Mammary epithelial cell (primary cell): ENCODE data around the gene EPHA2.

Source experiments
- CTCF ChIP-seq, 2 donors: IDR thresholded peaks in 1 of 2; conservative IDR thresholded peaks in 1 of 2; 2 replicates each; pipeline ENCODE4 v1.5.1; 2011 to 2012; ENCODE audit warnings: inconsistent platforms in 2 of 2, low read length in 2 of 2, mild to moderate bottlenecking in 2 of 2, control low read depth in 1 of 2, low read depth in 1 of 2; ENCODE audit not compliant: insufficient read depth in 1 of 2; ENCODE audit errors: extremely low read depth in 1 of 2
- EZH2 ChIP-seq: IDR thresholded peaks from 2 replicates; pipeline ENCODE4 v1.6.1; 2012; ENCODE audit warnings: low read length, inconsistent platforms, borderline replicate concordance

DNA sequence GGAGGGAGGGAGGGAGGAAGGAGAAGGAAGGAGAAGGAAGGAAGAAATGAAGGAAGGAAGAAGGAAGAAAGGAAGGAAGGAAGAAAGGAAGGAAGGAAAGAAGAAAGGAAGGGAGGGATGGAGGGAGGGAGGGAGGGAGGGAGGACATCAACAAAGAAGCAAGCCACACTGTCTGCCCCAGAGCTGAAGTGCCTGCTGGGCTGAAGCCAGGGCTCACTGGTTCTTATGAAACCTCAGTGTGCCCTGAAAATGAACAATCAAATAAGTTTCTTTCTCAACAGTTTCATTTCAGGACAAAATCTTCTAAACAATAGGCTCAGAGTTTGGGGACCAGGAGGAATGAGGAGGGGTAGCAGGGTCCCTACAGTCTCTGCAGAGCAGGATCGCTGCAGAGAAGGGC lies 35.4 kb upstream of the EPHA2 start:
- TF ChIP-seq CTCF (conservative IDR thresholded peaks at IDR 0.05 in 1 of 2, IDR thresholded peaks at IDR 0.05 in 1 of 2; ENCODE audit: extremely low read depth in 1 of 2, insufficient read depth in 1 of 2, low read depth in 1 of 2, low read length in 2 of 2) (no peak), EZH2 (no peak)
